MV-4-11 (cell line): ENCODE results near the gene PIGBOS1.
"Not testable (repeated sequence)": the region's sequence is repeated elsewhere in the genome, so short reads cannot be mapped to it uniquely, and the experiment has no call there.

ENCODE experiments used
- DNase-seq: peaks from one replicate; lab custom pipeline; 2025; lab: John Stamatoyannopoulos, UW

The PIGBOS1 gene, protein sequence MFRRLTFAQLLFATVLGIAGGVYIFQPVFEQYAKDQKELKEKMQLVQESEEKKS

DNA sequence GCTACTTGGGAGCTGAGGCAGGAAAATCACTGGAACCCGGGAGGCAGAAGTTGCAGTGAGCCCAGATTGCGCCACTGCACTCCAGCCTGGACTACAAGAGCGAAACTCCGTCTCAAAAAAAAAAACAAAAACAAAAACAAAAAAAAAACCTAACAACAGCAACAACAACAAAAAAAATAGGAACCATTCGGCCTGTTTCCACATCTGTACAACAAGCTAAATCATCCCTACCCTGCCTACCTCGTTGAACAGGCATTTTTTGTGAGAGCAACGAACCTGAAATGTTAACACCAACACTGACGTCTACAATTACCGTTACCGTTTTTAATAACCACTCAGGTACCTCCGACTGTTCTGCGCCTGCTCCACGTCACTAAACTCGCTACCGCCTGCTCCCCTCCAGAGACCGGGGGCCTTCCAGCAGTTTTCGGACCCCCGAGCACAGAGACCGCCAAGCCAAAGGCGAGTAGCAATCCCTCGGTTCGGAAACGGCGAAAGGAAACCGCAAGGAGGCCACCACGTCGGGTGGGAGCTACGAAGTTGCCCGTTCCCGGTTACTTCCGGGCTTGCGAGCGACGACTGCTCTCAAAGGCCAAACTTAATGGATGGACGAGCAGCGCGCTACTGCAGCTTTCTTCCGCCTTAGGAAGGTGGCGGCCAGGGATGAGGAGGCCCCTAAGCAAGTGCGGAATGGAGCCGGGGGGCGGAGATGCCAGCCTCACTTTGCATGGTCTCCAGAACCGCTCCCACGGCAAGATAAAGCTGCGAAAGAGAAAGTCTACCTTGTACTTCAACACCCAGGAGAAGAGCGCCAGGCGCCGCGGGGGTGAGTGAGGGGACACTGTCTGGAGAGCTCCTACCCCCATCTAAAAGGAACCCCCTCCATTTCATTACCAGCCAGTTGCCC is at the start of gene PIGBOS1, which contains the start of gene PIGB:
Gene PIGBOS1, minus strand, starts transcription at position 536 of the 907 bp plus-strand sequence. CDS start 1,331 bp downstream, outside the sequence.
Gene PIGB, plus strand, starts transcription at position 635 of the 907 bp plus-strand sequence. Its CDS starts 29 bp downstream, at position 664.
- DNase-seq: peak; percentile 91

DNA sequence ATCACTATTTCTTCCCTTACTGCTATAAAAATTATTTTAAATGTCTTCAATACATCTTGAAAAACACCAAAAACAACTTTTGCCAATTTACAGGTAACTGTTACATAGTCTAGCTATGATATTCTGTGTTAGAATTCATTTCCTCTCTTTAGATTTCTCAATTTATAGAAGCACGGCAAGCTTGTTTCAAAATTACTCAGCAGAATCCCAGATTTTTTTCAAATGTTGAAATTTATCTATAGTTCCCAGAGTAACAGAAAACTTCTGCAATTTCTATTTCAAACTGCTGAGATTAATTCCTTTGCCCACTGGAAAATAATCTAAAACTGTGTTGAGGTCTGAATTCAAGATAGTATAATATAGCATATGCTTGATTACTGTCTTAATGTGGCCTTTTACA is 48.1 kb upstream of the PIGBOS1 start:
- DNase-seq: peak; percentile 20

DNA sequence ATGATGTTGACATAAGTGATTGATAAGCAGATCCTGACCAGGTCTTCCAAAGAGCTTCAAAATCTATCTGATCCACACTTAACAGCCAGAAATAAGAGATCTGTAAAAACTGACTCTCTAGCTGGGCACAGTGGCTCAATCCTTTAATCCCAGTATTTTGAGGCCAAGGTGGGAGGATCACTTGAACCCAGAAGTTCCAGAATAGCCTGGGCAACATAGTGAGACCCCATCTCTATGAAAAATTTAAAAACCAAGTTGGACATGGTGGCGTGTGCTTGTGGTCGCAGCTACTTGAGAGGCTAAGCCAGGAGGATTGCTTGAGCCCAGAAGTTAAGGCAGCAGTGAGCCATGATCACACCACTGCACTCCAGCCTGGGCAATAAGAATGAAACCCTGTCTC is 43.7 kb upstream of the PIGBOS1 start:
- DNase-seq: no peak

DNA sequence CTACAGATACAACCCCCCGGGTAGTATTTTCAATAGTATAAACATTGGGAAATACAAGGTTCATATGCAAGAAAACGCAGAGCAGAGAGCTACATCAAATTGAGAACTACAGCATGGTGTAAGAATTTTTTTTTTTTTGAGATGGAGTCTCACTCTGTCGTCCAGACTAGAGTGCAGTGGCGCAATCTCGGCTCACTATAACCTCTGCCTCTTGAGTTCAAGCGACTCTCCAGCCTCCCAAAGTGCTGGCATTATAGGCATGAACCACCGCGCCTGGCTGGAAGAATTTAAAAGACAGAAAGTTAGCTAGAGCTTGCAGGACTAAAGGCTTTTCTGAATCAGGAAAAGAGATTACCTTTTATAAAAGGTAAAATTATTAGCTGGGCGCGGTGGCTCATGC is 42.1 kb upstream of the PIGBOS1 start:
- DNase-seq: no peak

DNA sequence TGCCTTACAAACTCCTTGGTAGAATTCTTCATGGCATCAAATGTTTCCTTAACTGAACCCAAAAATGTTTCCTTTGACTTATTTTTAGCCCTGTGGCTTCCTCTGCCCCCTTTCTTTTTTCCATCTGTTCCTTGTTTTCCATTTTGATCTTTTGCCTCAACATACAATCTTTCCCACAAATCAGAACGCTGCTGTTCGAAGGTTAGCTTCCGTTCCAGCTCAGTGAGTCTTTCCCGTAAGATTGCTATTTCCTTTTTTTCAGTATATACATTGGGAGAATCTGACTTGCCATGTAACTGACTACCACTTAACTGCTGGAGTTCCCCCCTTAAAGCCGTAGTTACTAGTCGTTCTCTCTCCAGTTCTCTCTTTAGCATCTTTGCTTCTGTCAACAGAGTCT is 41.3 kb upstream of the PIGBOS1 start:
- DNase-seq: no peak

DNA sequence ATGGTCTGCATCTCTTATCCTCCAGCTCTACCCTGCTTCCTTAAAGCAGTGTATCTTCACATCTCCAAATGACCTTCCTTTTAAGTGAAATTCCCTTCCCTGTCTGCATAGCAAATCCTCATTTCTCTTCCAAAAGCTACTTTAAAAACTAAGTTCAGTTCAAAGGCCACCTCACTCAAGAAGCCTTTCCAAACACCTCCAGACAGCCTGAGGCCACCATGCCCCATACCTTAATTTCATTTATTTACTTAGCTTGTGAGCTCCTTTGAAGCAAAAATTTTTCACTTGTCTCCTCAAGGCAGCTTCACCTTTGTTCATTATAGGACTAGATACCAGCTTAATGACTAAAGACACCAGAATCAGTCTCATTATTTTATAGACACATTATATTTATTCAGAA is 39.5 kb upstream of the PIGBOS1 start:
- no peak for DNase-seq

DNA sequence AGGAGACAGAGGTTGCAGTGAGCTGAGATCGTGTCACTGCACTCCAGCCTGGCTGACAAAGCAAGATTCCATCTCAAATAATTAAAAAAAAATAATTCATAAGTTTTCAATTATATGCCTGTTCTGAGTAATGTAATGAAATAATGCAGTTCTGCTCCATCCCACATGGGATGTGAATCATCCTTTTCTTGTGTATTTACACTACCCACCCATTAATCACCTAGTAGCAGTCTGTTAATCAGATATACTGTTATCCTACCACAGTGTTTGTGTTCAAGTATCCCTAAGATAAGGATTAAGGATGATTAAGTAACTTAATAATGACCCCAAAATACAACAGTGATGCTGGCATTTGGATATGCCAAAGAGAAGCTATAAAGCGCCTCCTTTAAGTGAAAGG is 38.9 kb upstream of the PIGBOS1 start:
- no peak for DNase-seq

DNA sequence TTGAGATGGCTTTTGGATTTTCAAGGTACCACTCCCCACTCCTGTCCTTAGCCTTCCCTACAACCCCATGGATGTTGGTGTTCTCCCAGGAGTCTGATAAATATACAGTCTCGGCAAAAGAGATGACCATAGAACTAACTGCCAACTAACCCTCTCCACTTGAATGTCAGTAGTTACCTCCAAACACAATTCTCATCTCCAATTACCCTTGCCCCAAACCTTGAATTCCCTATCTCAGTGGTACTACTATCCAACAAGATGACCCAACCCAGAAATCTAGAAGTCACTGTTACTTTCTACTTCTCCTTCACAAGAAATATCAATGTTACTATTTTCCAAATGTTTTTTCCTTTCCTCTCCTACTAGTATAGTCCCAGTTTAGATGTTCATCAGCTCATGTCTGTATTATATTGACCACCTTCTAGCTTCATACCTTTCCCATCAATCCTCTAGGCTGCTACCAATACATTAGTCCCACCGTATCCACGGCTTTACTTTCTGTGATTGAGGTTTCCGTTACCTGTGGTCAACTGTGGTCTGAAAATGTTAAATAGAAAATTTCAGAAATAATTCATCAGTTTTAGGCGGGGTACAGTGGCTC is 38.2 kb upstream of the PIGBOS1 start:
- no peak for DNase-seq

DNA sequence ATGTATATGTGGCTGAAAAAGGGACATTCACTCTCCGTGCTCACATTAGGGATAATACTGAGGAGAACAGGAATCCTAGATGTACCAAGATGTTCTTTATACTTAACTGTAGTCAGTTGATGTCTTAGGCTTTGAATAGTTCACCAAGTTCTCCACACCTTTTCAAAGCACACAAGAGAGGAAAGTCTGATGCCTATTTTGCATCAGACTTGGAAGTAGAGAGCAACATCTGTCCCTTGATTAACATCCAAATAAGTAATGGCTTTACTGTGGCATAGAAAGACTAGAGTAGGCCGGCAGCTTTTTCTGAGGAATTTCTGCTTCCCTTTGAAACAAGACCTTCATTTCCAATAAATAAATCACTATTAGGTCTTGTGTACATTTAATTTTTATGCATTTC is 34.1 kb upstream of the PIGBOS1 start:
- no peak for DNase-seq

DNA sequence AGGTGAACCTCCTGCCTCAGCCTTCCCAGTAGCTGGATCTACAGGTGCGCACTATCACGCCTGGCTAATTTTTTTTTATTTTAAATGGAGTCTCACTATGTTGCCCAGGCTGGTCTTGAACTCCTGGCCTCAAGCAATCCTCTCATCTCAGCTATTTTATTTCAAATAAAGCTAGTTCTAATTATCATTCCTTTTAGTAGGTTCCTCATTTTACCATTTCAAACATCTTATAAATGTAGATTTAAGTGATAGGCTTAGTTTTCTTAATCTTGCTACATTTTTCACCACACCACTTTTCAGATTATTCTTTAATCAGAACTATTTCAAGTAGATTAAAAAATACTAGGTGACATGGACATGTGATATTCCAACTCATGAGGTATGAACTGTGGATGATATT is 30.4 kb upstream of the PIGBOS1 start:
- DNase-seq: no peak

DNA sequence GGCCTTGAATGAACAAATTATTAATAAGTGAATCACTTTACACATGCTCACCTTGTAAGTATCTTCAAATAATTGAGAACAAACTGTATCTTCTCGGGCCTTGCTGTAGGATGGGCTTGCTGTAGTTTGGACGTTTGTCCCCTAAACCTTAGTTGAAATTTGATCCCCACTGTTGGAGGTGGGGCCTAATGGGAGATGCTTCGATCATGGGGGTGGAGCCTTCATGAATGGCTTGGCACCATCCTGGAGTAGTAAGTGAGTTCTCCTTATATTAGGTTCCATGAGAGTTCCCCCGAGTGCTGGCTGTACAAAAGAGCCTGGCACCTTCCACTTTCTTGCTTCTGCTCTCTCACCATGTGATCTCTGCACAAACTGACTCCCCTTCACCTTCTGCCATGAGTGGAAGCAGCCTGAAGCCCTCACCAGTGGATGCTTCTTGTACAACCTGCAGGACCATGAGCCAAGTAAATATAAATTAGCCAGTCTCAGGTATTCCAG is 29.4 kb upstream of the PIGBOS1 start:
- DNase-seq: peak; percentile 8

DNA sequence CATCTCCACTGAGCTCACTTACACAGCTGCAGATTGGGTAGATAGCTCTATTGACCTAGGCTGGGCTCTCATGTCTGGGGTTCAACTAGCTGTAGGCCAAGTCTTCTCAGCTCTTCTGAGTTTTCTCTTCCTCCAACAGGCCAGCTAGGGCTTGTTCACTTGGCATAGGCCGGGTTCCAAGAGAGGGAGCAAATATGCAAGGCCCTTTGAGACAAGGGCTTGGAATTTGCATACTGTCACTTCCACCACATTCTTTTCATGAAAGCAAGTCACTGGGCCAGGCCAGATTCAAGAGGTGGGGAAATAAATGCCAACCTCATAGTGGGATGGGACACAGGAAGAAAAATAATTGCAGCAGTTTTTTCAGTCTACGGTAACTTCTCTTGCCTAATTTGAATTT is 25.3 kb upstream of the PIGBOS1 start:
- DNase-seq: no peak

DNA sequence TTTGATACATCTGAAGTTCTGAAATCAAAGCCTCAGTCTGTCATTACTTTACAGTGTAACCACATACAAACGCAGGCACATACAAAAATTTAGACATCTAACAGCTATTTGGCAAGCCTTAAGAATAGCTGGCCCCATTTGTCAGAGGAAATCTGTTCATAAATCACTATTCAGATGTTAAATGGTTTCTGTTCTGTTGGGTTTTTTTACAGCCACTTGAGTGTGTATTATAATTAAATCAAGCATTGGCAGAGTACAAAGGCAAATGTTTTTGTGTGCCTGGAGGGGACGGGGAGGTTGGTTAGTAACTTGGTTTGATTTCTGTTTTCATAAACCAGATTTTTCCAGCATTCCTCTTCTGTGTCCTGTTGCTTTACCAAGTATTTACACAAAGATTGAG is 24.2 kb upstream of the PIGBOS1 start:
- no peak for DNase-seq

DNA sequence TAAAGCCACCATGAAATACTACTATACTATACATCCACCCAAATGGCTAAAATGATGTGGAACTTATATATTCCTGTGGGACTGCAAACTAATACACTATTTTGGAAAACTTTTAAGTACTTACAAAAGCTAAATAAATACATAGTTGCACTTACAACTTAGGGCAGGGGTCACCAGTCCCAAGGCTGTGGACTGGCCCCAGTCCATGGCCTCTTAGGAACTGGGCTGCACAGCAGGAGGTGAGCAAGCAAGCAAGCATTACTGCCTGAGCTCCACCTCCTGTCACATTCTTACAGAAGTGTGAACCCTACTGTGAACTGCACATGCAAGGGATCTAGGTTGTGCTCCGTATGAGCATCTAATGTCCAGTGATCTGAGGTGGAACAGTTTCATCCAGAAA is 18.2 kb upstream of the PIGBOS1 start:
- DNase-seq: no peak

DNA sequence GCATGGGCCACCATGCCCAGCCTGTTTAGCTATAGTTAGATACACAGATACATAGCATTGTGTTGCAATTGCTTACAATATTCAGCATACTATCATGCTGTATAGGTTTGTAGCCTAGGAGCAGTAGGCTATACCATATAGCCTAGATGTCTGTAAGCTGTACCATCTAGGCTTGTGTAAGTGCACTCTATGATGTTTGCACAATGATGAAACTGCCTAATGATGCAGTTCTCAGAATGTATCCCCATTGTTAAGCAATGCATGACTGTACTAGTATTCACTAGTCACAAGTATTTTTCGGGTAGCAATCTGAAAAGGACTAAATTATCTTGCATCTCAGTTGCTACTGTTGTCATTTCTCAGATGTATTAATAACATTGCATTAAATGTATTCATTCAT is 16.1 kb upstream of the PIGBOS1 start:
- DNase-seq: peak; percentile 79

DNA sequence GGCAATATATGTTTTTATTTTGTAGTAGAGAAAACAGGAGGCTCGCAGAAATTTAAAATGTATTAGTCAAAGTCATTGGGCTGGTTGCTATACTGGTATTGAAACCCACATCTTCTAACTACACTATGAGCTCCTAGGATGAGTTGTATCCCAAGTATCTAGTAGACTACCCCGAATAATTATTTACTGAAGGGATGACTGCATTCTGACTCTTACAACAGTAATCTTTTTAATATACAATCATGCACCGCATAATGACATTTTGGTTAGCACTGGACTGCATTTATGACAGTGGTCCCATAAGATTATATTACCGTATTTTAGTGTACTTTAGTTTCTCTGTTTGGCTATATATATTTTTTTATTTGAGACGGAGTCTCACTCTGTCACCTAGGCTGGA is 15.4 kb upstream of the PIGBOS1 start:
- no peak for DNase-seq

DNA sequence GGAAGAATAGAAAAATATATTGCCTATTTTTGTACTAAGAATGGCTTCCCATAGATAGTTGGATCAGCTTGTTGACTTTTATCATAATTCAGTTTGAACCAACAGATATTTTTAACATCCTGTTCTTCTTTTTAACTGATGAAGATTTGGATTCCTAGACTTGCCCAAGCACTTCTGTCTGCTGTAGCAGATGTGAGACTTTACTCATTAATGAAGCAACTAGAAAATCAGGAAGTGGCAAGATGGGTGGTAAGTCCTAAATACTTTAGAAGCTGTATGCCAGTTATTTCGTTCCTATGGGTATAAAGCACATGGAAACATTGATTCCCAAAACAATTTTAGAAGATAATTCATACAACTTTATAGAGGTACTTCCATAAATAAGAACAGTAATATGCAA is 8.5 kb upstream of the PIGBOS1 start:
- DNase-seq: peak; percentile 95

DNA sequence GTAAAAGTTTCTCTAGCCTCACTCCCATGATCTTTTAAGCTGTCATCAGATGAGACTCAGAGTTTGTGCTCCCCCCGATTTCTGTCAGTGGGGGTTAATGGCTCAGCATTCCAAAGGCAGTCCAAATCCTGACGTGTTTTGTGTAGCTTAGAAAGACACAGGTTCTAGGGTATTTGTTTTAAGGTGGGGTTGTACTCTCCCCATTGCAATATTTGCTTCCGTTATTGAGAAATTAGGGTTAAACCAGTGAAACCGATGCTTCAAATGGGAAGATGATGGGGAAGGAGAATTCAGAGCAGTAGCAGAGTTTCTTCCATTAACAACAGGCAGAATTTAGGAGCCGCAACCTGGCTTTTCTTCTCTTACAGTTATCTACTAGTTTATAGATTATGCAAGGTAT is 3.5 kb upstream of the PIGBOS1 start:
- DNase-seq: peak; percentile 73

DNA sequence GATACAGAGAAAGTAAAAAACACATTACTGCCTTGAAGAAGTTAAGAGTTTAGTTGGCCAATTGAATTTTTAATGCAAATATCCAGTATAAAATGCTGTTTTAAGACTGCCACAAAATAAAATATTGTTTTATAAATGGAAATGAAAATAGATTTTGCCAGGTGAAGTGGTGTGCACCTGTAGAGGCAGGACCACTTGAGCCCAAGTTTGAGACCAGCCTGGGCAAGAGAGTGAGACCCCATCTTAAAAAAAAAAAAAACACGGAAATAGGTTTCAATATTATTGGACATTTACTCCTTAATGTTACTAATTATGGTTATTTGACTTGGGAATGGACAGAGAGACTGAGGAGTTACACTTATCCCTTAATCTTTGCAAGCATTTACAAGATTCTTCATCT is 2.0 kb upstream of the PIGBOS1 start:
- DNase-seq: no peak

DNA sequence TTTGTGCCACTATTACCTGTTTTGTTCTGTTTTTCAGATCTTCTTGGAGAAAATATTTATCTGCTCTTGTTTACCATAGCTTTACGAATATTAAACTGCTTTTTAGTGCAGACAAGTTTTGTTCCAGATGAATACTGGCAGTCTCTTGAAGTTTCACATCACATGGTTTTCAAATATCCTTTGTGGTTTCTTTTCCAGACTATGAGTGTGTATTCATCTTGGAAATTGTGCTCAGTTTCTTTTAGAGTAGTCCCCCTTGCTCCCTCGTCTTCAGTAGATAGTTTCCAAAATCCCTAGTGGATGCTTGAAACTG is 1.3 kb upstream of the PIGBOS1 start:
- no peak for DNase-seq

DNA sequence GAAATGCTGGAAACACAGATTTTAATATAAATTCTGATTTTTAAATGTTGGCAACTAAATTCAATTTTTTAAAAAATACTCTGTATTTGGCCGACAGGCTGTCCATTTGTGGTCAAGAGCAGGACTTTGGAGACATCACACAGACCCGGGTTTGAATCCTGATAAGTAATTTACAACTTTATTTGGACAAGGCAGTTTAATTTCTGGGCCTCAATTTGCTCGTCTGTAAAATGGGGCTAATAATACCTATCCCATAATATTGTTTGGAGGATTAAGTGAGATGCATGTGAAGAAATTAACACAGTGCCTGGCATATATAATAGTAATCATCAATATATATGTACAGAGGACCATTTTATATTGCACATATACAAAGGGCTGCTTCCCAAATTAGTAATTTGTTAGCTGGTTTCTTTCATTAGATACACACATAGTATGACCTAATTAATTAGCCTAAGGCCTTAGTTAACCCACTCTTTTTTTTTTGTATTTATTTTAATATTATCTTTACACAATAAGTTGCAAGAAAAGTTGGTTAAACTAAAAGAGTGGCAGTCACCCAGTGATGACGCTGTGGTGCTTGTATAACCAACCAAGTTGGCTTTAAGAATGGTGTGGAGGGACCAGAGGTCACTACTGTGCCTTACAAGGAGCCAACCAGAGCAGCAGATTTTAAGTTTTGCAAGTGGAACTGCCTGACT is 764 bp upstream of the PIGBOS1 start:
- peak; percentile 67 for DNase-seq

DNA sequence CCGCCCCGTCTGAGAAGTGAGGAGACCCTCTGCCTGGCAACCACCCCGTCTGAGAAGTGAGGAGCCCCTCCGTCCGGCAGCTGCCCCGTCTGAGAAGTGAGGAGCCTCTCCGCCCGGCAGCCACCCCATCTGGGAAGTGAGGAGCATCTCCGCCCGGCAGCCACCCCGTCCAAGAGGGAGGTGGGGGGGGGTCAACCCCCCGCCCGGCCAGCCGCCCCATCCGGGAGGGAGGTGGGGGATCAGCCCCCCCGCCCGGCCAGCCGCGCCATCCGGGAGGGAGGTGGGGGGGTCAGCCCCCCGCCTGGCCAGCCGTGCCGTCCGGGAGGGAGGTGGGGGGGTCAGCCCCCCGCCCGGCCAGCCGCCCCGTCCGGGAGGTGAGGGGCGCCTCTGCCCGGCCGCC is 16.1 kb downstream of the PIGBOS1 start:
- not testable (repeated sequence) for DNase-seq

DNA sequence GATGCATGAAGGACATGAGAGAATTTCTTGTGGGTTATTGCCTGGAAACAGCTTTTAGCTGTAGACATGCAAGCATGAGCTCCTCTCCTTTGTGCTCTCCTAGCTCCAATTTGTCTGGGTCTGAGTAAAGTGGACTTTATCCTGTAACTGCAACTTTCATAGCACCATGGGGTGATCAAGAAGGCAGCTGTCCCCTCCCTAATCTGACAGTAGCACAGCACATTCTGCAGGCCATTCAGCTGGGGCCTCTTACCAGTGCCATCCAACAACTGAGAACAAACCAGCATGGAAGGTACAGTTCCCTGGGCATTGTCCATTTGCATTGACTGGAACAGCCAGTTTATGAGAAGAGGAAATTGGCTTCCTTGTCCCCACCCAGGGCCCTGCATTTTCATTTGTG is 21.6 kb downstream of the PIGBOS1 start:
- no peak for DNase-seq
